GM12891 (cell line): ENCODE data around the gene ANKH.

Source experiments
- POLR2A ChIP-seq: IDR thresholded peaks from 2 replicates; pipeline ENCODE4 v1.6.1; 2011; ENCODE audit warnings: low read depth, low read length, control low read depth
- POLR2AphosphoS5 ChIP-seq: IDR thresholded peaks from 2 replicates; pipeline ENCODE4 v1.6.1; 2011; ENCODE audit warnings: low read depth, low read length, control low read depth
- SPI1 ChIP-seq: IDR thresholded peaks from 2 replicates; pipeline ENCODE4 v1.6.1; 2011; ENCODE audit warnings: low read depth, low read length, control low read depth

DNA sequence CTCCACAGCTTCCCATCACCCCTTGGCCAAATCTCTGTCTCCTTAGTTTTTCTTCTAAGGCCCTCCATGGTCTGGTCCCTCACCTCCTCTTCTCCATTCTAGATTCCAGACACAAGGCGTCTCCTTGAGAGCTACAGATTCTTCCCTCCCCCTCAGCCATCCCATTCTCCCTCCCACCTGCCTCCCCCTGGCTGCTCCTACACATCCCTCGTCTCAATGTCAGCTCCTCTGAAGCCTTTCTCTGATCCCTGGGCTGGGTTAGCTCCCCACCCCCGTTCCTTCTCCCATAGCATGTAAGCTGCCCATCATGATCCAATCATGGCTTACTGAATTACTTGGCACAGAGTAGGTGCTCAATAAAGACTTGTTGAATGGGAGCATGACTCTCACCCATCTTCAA lies 69.0 kb downstream of the ANKH start:
- TF ChIP-seq SPI1 (no peak), POLR2A (no peak), POLR2AphosphoS5 (no peak)
